HEK293 (cell line): ENCODE data around the gene ZNF514.

ENCODE experiments used
- AEBP2 ChIP-seq: fragments of 450-650 bp; formaldehyde crosslinking; IDR thresholded peaks from 2 replicates; pipeline ENCODE4 v1.5.1; 2016; ENCODE audit warnings: missing biosample characterization, missing genetic modification characterization, borderline replicate concordance
- GLIS1 ChIP-seq: fragments of 450-650 bp; formaldehyde crosslinking; IDR thresholded peaks from 2 replicates; pipeline ENCODE4 v1.5.1; 2016; ENCODE audit warnings: missing biosample characterization, missing genetic modification characterization
- GLIS2 ChIP-seq: fragments of 450-650 bp; formaldehyde crosslinking; IDR thresholded peaks from 2 replicates; pipeline ENCODE4 v1.5.1; 2016; ENCODE audit warnings: missing biosample characterization, missing genetic modification characterization
- IKZF3 ChIP-seq: fragments of 450-650 bp; IDR thresholded peaks from 2 replicates; pipeline ENCODE4 v1.5.0; 2018; ENCODE audit warnings: missing biosample characterization, mild to moderate bottlenecking, missing genetic modification characterization, moderate library complexity
- KLF1 ChIP-seq: fragments of 450-650 bp; formaldehyde crosslinking; IDR thresholded peaks from 2 replicates; pipeline ENCODE4 v1.5.1; 2016; ENCODE audit warnings: missing biosample characterization, missing genetic modification characterization
- KLF16 ChIP-seq: fragments of 450-650 bp; formaldehyde crosslinking; IDR thresholded peaks from 2 replicates; pipeline ENCODE4 v1.5.1; 2017; ENCODE audit warnings: missing biosample characterization, missing genetic modification characterization
- KLF7 ChIP-seq: fragments of 450-650 bp; formaldehyde crosslinking; IDR thresholded peaks from 2 replicates; pipeline ENCODE4 v1.5.1; 2016; ENCODE audit warnings: missing biosample characterization, missing genetic modification characterization, borderline replicate concordance
- OSR2 ChIP-seq: fragments of 450-650 bp; formaldehyde crosslinking; IDR thresholded peaks from 2 replicates; pipeline ENCODE4 v1.5.1; 2016; ENCODE audit warnings: missing biosample characterization, missing genetic modification characterization
- OVOL3 ChIP-seq: fragments of 450-650 bp; formaldehyde crosslinking; IDR thresholded peaks from 2 replicates; pipeline ENCODE4 v1.5.1; 2016; ENCODE audit warnings: missing biosample characterization, missing genetic modification characterization
- PRDM10 ChIP-seq: fragments of 450-650 bp; formaldehyde crosslinking; IDR thresholded peaks from 2 replicates; pipeline ENCODE4 v1.5.1; 2016; ENCODE audit warnings: missing biosample characterization, missing genetic modification characterization
- SP2 ChIP-seq: fragments of 450-650 bp; formaldehyde crosslinking; IDR thresholded peaks from 2 replicates; pipeline ENCODE4 v1.5.1; 2016; ENCODE audit warnings: missing biosample characterization, missing genetic modification characterization
- SP3 ChIP-seq: fragments of 450-650 bp; formaldehyde crosslinking; IDR thresholded peaks from 2 replicates; pipeline ENCODE4 v1.5.1; 2016; ENCODE audit warnings: missing biosample characterization, missing genetic modification characterization
- ZBTB20 ChIP-seq: fragments of 450-650 bp; formaldehyde crosslinking; IDR thresholded peaks from 2 replicates; pipeline ENCODE4 v1.5.1; 2016; ENCODE audit warnings: missing biosample characterization, missing genetic modification characterization
- ZBTB26 ChIP-seq: fragments of 450-650 bp; formaldehyde crosslinking; optimal IDR thresholded peaks from 2 replicates; pipeline ENCODE3; 2016; ENCODE audit warnings: missing biosample characterization, mild to moderate bottlenecking, missing genetic modification characterization
- ZBTB7A ChIP-seq: fragments of 450-650 bp; formaldehyde crosslinking; IDR thresholded peaks from 2 replicates; pipeline ENCODE4 v1.5.1; 2016; ENCODE audit warnings: low read depth, missing biosample characterization, missing genetic modification characterization
- ZBTB8A ChIP-seq: fragments of 450-650 bp; formaldehyde crosslinking; IDR thresholded peaks from 2 replicates; pipeline ENCODE4 v1.5.1; 2016; ENCODE audit warnings: missing biosample characterization, missing genetic modification characterization
- ZEB2 ChIP-seq: fragments of 450-650 bp; formaldehyde crosslinking; IDR thresholded peaks from 2 replicates; pipeline ENCODE4 v1.5.1; 2016; ENCODE audit warnings: missing biosample characterization, missing genetic modification characterization
- ZFP37 ChIP-seq: fragments of 450-650 bp; formaldehyde crosslinking; IDR thresholded peaks from 2 replicates; pipeline ENCODE4 v1.5.1; 2016; ENCODE audit warnings: missing biosample characterization, missing genetic modification characterization
- ZFP69B ChIP-seq: fragments of 450-650 bp; formaldehyde crosslinking; IDR thresholded peaks from 2 replicates; pipeline ENCODE4 v1.5.1; 2016; ENCODE audit warnings: missing biosample characterization, missing genetic modification characterization
- ZNF19 ChIP-seq: fragments of 450-650 bp; formaldehyde crosslinking; IDR thresholded peaks from 2 replicates; pipeline ENCODE4; 2016; ENCODE audit warnings: missing biosample characterization, missing genetic modification characterization, low read depth
- ZNF2 ChIP-seq: fragments of 450-650 bp; formaldehyde crosslinking; IDR thresholded peaks from 2 replicates; pipeline ENCODE4 v1.5.1; 2016; ENCODE audit warnings: missing biosample characterization, missing genetic modification characterization
- ZNF211 ChIP-seq: fragments of 450-650 bp; formaldehyde crosslinking; IDR thresholded peaks from 2 replicates; pipeline ENCODE4 v1.5.1; 2016; ENCODE audit warnings: low read depth, missing biosample characterization, missing genetic modification characterization
- ZNF335 ChIP-seq: fragments of 450-650 bp; formaldehyde crosslinking; conservative IDR thresholded peaks from 2 replicates; pipeline ENCODE4 v1.5.1; 2016; ENCODE audit warnings: missing biosample characterization, missing genetic modification characterization
- ZNF341 ChIP-seq: fragments of 450-650 bp; formaldehyde crosslinking; IDR thresholded peaks from 2 replicates; pipeline ENCODE4; 2016; ENCODE audit warnings: low read depth, missing biosample characterization, missing genetic modification characterization
- ZNF394 ChIP-seq: fragments of 450-650 bp; formaldehyde crosslinking; IDR thresholded peaks from 2 replicates; pipeline ENCODE4 v1.5.1; 2016; ENCODE audit warnings: missing biosample characterization, missing genetic modification characterization, mild to moderate bottlenecking, moderate library complexity, borderline replicate concordance
- ZNF416 ChIP-seq: fragments of 450-650 bp; formaldehyde crosslinking; IDR thresholded peaks from 2 replicates; pipeline ENCODE4 v1.5.1; 2016; ENCODE audit warnings: missing biosample characterization, missing genetic modification characterization
- ZNF600 ChIP-seq: fragments of 450-650 bp; formaldehyde crosslinking; IDR thresholded peaks from 2 replicates; pipeline ENCODE4 v1.5.1; 2016; ENCODE audit warnings: missing biosample characterization, missing genetic modification characterization
- ZNF629 ChIP-seq: fragments of 450-650 bp; formaldehyde crosslinking; IDR thresholded peaks from 2 replicates; pipeline ENCODE4 v1.5.1; 2017; ENCODE audit warnings: missing biosample characterization, missing genetic modification characterization
- ZNF654 ChIP-seq: fragments of 450-650 bp; formaldehyde crosslinking; IDR thresholded peaks from 2 replicates; pipeline ENCODE4 v1.5.1; 2016; ENCODE audit warnings: low read depth, missing biosample characterization, missing genetic modification characterization
- ZNF660 ChIP-seq: fragments of 450-650 bp; IDR thresholded peaks from 2 replicates; pipeline ENCODE4 v1.5.1; 2018; ENCODE audit warnings: missing biosample characterization, mild to moderate bottlenecking, missing genetic modification characterization
- ZNF692 ChIP-seq: fragments of 450-650 bp; formaldehyde crosslinking; IDR thresholded peaks from 2 replicates; pipeline ENCODE4 v1.5.1; 2016; ENCODE audit warnings: missing biosample characterization, missing genetic modification characterization
- ZNF747 ChIP-seq: fragments of 450-650 bp; formaldehyde crosslinking; IDR thresholded peaks from 2 replicates; pipeline ENCODE4 v1.5.1; 2016; ENCODE audit warnings: missing biosample characterization, missing genetic modification characterization
- ZSCAN16 ChIP-seq: fragments of 450-650 bp; formaldehyde crosslinking; IDR thresholded peaks from 2 replicates; pipeline ENCODE4 v1.5.1; 2016; ENCODE audit warnings: missing biosample characterization, missing genetic modification characterization

ZNF514 gene

GRCh38 chr2:95207111-95207961, 47.7 kb upstream of the ZNF514 start, which contains the start of gene ZNF892 (continued):
- TF ChIP-seq ZEB2 (tag by site-specific recombination) (peak; percentile 76), OSR2 (tag by site-specific recombination) (0 out of 2 replicates have a peak, but pooled peaks have one; percentile 28), ZNF692 (tag by site-specific recombination) (0 out of 2 replicates have a peak, but pooled peaks have one; percentile 24), ZFP69B (no peak), ZNF747 (tag by site-specific recombination) (no peak), ZSCAN16 (tag by site-specific recombination) (0 out of 2 replicates have a peak, but pooled peaks have one; percentile 60), GLIS1 (tag by site-specific recombination) (peak; percentile 11; the same call in 1 of the 2 replicates), ZNF394 (peak; percentile 85; the same call in 1 of the 2 replicates), ZNF654 (tag by site-specific recombination) (peak; percentile 48), ZNF416 (tag by site-specific recombination) (no peak), AEBP2 (no peak), KLF1 (tag by site-specific recombination) (peak; percentile 74), IKZF3 (tag by site-specific recombination) (peak; percentile 80), SP3 (tag by site-specific recombination) (peak; percentile 86), ZNF2 (tag by site-specific recombination) (peak; percentile 63), ZNF335 (peak; percentile 92), ZNF629 (peak; percentile 49; the same call in 1 of the 2 replicates), ZBTB26 (tag by site-specific recombination) (peak; percentile 82), ZBTB8A (tag by site-specific recombination) (peak; percentile 5), KLF7 (peak; percentile 89), ZNF211 (no peak), ZFP37 (peak; percentile 83; the same call in 1 of the 2 replicates), ZNF600 (tag by site-specific recombination) (peak; percentile 96), ZBTB20 (tag by site-specific recombination) (peak; percentile 97), PRDM10 (tag by site-specific recombination) (peak; percentile 38; the same call in 1 of the 2 replicates), GLIS2 (peak; percentile 25; the same call in 1 of the 2 replicates), OVOL3 (no peak), ZNF660 (tag by site-specific recombination) (peak; percentile 57; the same call in 1 of the 2 replicates), ZNF341 (tag by site-specific recombination) (peak; percentile 87), ZBTB7A (tag by site-specific recombination) (peak; percentile 39; the same call in 1 of the 2 replicates), ZNF19 (no peak), SP2 (tag by site-specific recombination) (peak; percentile 82), KLF16 (tag by site-specific recombination) (peak; percentile 45; the same call in 1 of the 2 replicates)
